HepG2 (cell line): Measurements from ENCODE around the gene IRF2BPL. TPM values are rescaled to one million over a fixed set of nuclear protein-coding genes. Genes with fewer than 3 reads are reported as not detected.
A peak's percentile ranks its signal among the peaks of the same experiment; 100 is the strongest.

Experiments used
- ATAC-seq: fragments of 200-7000 bp; cut with Tn5 transposase; 3 replicates; pipeline ENCODE4 v1.9.1; 2020; ENCODE audit warnings: mild to moderate bottlenecking, moderate library complexity
- BruUV-seq: library from RNA; stranded (reverse); fragments of 400-500 nt; replicated peaks from 2 replicates; lab custom pipeline; 2021; lab: Mats Ljungman, UMichigan
- CTCF ChIA-PET: fragments of 300-600 bp; formaldehyde crosslinking; extraction: SDS; loops from one replicate; lab custom pipeline; 2021; ENCODE audit warnings: low total read pairs, inconsistent platforms, low intra/inter-chr PET ratio; lab: Yijun Ruan, JAX
- POLR2A ChIA-PET: fragments of 350-600 bp; sonication (Branson Sonifier 250); formaldehyde crosslinking; loops from one replicate; lab custom pipeline; 2020; ENCODE audit warnings: antibody characterized with exemption, inconsistent platforms; lab: Yijun Ruan, JAX
- DNase-seq: peaks from one replicate; pipeline ENCODE4 v3.0.0-alpha.2; 2015; ENCODE audit warnings: low spot score
- FAIRE-seq: peaks from 3 replicates; lab custom pipeline; 2011; peaks lifted over from hg19 to GRCh38; lab: Jason Lieb, UNC
- H2AFZ ChIP-seq: one replicate; pipeline ENCODE4 v1.6.1; 2011; ENCODE audit warnings: low read length, inconsistent platforms
- H3K27ac ChIP-seq: fragments of 300-600 bp; 3 replicates; pipeline ENCODE4 v1.8.0; 2011; ENCODE audit warnings: mixed run types, mild to moderate bottlenecking, mixed read lengths, low read length, inconsistent platforms; ENCODE audit not compliant: insufficient read depth; ENCODE audit errors: extremely low read length
- H3K27me3 ChIP-seq, 2 experiments: fragments of 200-600 bp in 1 of 2; 2 replicates in 1 of 2; 3 replicates in 1 of 2; pipeline versions ENCODE4 v1.6.0 to v1.8.0; 2011; ENCODE audit warnings: low read length in 2 of 2, mild to moderate bottlenecking in 2 of 2, moderate library complexity in 2 of 2, inconsistent platforms in 1 of 2; ENCODE audit not compliant: insufficient read depth in 2 of 2, control insufficient read depth in 1 of 2
- H3K36me3 ChIP-seq, 2 experiments: fragments of 200-600 bp in 1 of 2; replicated peaks in 1 of 2; 2 replicates in 1 of 2; 3 replicates in 1 of 2; pipeline versions ENCODE4 v1.5.1 to v1.8.0; 2011; ENCODE audit warnings: low read length in 2 of 2, inconsistent platforms in 1 of 2; ENCODE audit not compliant: insufficient read depth in 2 of 2, control insufficient read depth in 1 of 2
- H3K4me1 ChIP-seq: 2 replicates; pipeline ENCODE4 v1.5.1; 2012; ENCODE audit warnings: low read length, inconsistent platforms; ENCODE audit not compliant: insufficient read depth
- H3K4me2 ChIP-seq: 2 replicates; pipeline ENCODE4 v1.6.0; 2011; ENCODE audit warnings: low read depth, low read length, inconsistent platforms
- H3K4me3 ChIP-seq, 3 experiments: fragments of 200-600 bp in 1 of 3; sonication (generic), shearing (Covaris generic) in 1 of 3; replicated peaks in 1 of 3; 2 replicates each; pipeline ENCODE4 v1.5.1; 2011 to 2016; ENCODE audit warnings: low read length in 3 of 3, inconsistent platforms in 2 of 3, low read depth in 2 of 3, mild to moderate bottlenecking in 2 of 3, control low read depth in 1 of 3, mixed read lengths in 1 of 3; ENCODE audit not compliant: insufficient read depth in 1 of 3
- H3K79me2 ChIP-seq: one replicate; pipeline ENCODE4 v1.6.1; 2011; ENCODE audit warnings: low read length, inconsistent platforms; ENCODE audit not compliant: insufficient read depth
- H3K9ac ChIP-seq: 2 replicates; pipeline ENCODE4 v1.6.0; 2011; ENCODE audit warnings: mild to moderate bottlenecking, low read depth, low read length, inconsistent platforms; ENCODE audit not compliant: insufficient read depth
- H3K9me3 ChIP-seq: 2 replicates; pipeline ENCODE4 v1.5.1; 2012; ENCODE audit warnings: mild to moderate bottlenecking, low read length
- H4K20me1 ChIP-seq: 2 replicates; pipeline ENCODE4 v1.6.0; 2011; ENCODE audit warnings: inconsistent platforms, mild to moderate bottlenecking, low read length, moderate library complexity; ENCODE audit not compliant: insufficient read depth
- ADNP ChIP-seq: sonication (generic); formaldehyde crosslinking; IDR thresholded peaks from 2 replicates; pipeline ENCODE4 v1.4.0; 2020; ENCODE audit warnings: missing genetic modification reagents
- BORCS8-MEF2B ChIP-seq: sonication (generic); formaldehyde crosslinking; IDR thresholded peaks from 2 replicates; pipeline ENCODE4 v1.8.0; 2022; ENCODE audit warnings: mild to moderate bottlenecking, missing genetic modification reagents
- BRCA1 ChIP-seq: sonication (generic); formaldehyde crosslinking; IDR thresholded peaks from 2 replicates; pipeline ENCODE4 v1.4.0; 2020; ENCODE audit warnings: missing genetic modification reagents
- BRD4 ChIP-seq: sonication (generic); formaldehyde crosslinking; IDR thresholded peaks from 2 replicates; pipeline ENCODE4 v1.4.0; 2020; ENCODE audit warnings: missing genetic modification reagents
- HOXA7 ChIP-seq: sonication (generic); formaldehyde crosslinking; IDR thresholded peaks from 2 replicates; pipeline ENCODE4 v1.8.1; 2022; ENCODE audit warnings: mild to moderate bottlenecking, missing genetic modification reagents, moderate library complexity
- NFKB2 ChIP-seq: sonication (generic); formaldehyde crosslinking; IDR thresholded peaks from 2 replicates; pipeline ENCODE4 v1.4.0; 2020; ENCODE audit warnings: missing genetic modification reagents, borderline replicate concordance
- POLR2A ChIP-seq, 2 experiments: IDR thresholded peaks; 2 replicates each; pipeline ENCODE4 v1.6.1; 2011; ENCODE audit warnings: low read depth in 2 of 2, low read length in 2 of 2, mild to moderate bottlenecking in 1 of 2, moderate library complexity in 1 of 2; ENCODE audit not compliant: insufficient read depth in 1 of 2
- RBM22 ChIP-seq: fragments of 200-400 bp; formaldehyde crosslinking; optimal IDR thresholded peaks from 2 replicates; pipeline ENCODE3; 2017; ENCODE audit warnings: mild to moderate bottlenecking, low read length, moderate library complexity
- RFXANK ChIP-seq: IDR thresholded peaks from 2 replicates; pipeline ENCODE4 v1.6.1; 2016
- TEAD3 ChIP-seq: optimal IDR thresholded peaks from 2 replicates; pipeline ENCODE3; 2016; ENCODE audit warnings: borderline replicate concordance
- ZBTB49 ChIP-seq: sonication (generic); formaldehyde crosslinking; IDR thresholded peaks from 2 replicates; pipeline ENCODE4 v1.4.0; 2020; ENCODE audit warnings: missing genetic modification reagents, borderline replicate concordance
- ZNF260 ChIP-seq: sonication (generic); formaldehyde crosslinking; IDR thresholded peaks from 2 replicates; pipeline ENCODE4 v1.4.0; 2020; ENCODE audit warnings: missing genetic modification reagents, low read depth, mild to moderate bottlenecking, borderline replicate concordance
- ZNF281 ChIP-seq: sonication (generic); formaldehyde crosslinking; IDR thresholded peaks from 2 replicates; pipeline ENCODE4 v1.4.0; 2020; ENCODE audit warnings: missing genetic modification reagents, borderline replicate concordance
- ZNF33B ChIP-seq: sonication (generic); formaldehyde crosslinking; IDR thresholded peaks from 2 replicates; pipeline ENCODE4 v1.5.1; 2020; ENCODE audit warnings: mild to moderate bottlenecking, missing genetic modification reagents
- ZZZ3 ChIP-seq: sonication (generic); formaldehyde crosslinking; IDR thresholded peaks from 2 replicates; pipeline ENCODE4 v1.4.0; 2020; ENCODE audit warnings: missing genetic modification reagents, mild to moderate bottlenecking, borderline replicate concordance
- WGBS: methylation state at CpG from one replicate; pipeline ENCODE4 v1.1.6; 2017; ENCODE audit warnings: low lambda C conversion rate; 5-methylcytosine and 5-hydroxymethylcytosine counted together
- in situ Hi-C: cut with HindIII; loops from 2 replicates; pipeline ENCODE4 v1.10.0; 2017; ENCODE audit warnings: low pct_unique_long_range_greater_than_20kb; ENCODE audit not compliant: extremely low pct_ligation_motif_present
- intact Hi-C: fragments of 100-400 bp; cut with micrococcal nuclease; formaldehyde crosslinking; loops from one replicate; pipeline ENCODE4 v1.10.0; 2022; ENCODE audit not compliant: unreplicated experiment
- polyA plus RNA-seq, 8 experiments: library from polyadenylated mRNA; depleted of rRNA in 3 of 8; stranded (reverse) in 7 of 8; unstranded in 1 of 8; fragments of >200 nt; fragmentation: Illumina TruSeq in 4 of 8; extraction: Trizol in 4 of 8; gene quantifications; 2 replicates each; pipeline versions ENCODE4 v1.2.1 to v1.2.3, GENCODE V29; 2011 to 2016; ENCODE audit warnings: low read depth in 4 of 8, missing spikeins in 1 of 8, mixed read lengths in 1 of 8; ENCODE audit not compliant: insufficient read depth in 1 of 8
- total RNA-seq, 5 experiments: library from RNA; depleted of rRNA; stranded (reverse); fragments of >200 nt; fragmentation: Illumina TruSeq; extraction: Trizol; gene quantifications; 2 replicates each; pipeline ENCODE4 v1.2.3, GENCODE V29; 2016; ENCODE audit warnings: low read depth in 1 of 5

The IRF2BPL gene
- total and polyA plus RNA-seq, 2 of the 13 experiments (the other 11 are each of a cell fraction or from before 2014, with no cell fraction given): 6.6 to 8.4 TPM

GRCh38 chr14:77026930-77027537, 1.5 kb downstream of the IRF2BPL start (continued):
- TF ChIP-seq ZNF281 (CRISPR knock-in tag) (no peak), BORCS8-MEF2B (CRISPR knock-in tag) (0 out of 2 replicates have a peak, but pooled peaks have one; percentile 7)

GRCh38 chr14:77026166-77026929, 2.2 kb downstream of the IRF2BPL start:
- no peak for DNase-seq
- no peak for TF ChIP-seq HOXA7 (CRISPR knock-in tag)
- TF ChIP-seq RBM22: no peak
- peak; percentile 29; the same call in 1 of the 2 replicates for TF ChIP-seq NFKB2 (CRISPR knock-in tag)
- no peak for TF ChIP-seq ZBTB49 (CRISPR knock-in tag)
- no peak for TF ChIP-seq BRCA1 (CRISPR knock-in tag)
- no peak for TF ChIP-seq ZNF260 (CRISPR knock-in tag)
- no peak for TF ChIP-seq ZZZ3
- no peak for TF ChIP-seq TEAD3
- TF ChIP-seq ADNP (CRISPR knock-in tag): no peak
- TF ChIP-seq BRD4 (CRISPR knock-in tag): no peak
- no peak for TF ChIP-seq RFXANK (CRISPR knock-in tag)
- no peak for TF ChIP-seq POLR2A (IDR thresholded peaks at IDR 0.05; ENCODE audit: insufficient read depth in 1 of 2, low read depth in 2 of 2, low read length in 2 of 2)
- TF ChIP-seq ZNF33B: no peak

More at GRCh38 chr14:77026166-77026929, 2.2 kb downstream of the IRF2BPL start:
- no peaks in the 10 kb centered on the region for H3K27me3 ChIP-seq
- WGBS: 76% methylated on average over 26 of the region's 76 CpGs
- FAIRE-seq: no peak
- BruUV-seq: no TSS peak
- CTCF ChIA-PET: interaction anchor here (1.6 kb wide), 1 partner anchor 27 kb away, joined by 5 read pairs; no protein-coding TSS in a partner anchor
- intact Hi-C loops (no loop called here), in situ Hi-C loops (no loop called here)
- peaks cover 14% of the 10 kb centered on the region for H4K20me1 ChIP-seq
- peaks cover 76% of the 10 kb centered on the region for H3K4me1 ChIP-seq
- H3K9me3 ChIP-seq: no peaks in the 10 kb centered on the region
- POLR2A ChIA-PET: interaction anchor here (4.6 kb wide), 1 partner anchor 17 kb away, joined by 85 read pairs; no protein-coding TSS in a partner anchor
- H3K4me3 ChIP-seq: peak overlapping the region; percentile 82 to 85 (median 85)
- peaks cover 36% of the 10 kb centered on the region for H3K79me2 ChIP-seq
- no peak for ATAC-seq
- H3K27ac ChIP-seq: peak overlapping the region; percentile 94
- peaks cover 2 to 5% of the 10 kb centered on the region in 2 experiments; a peak in 2 of 5 replicates for H3K36me3 ChIP-seq
- peak overlapping the region; percentile 89 for H3K4me2 ChIP-seq
- no peak overlapping the region for H2AFZ ChIP-seq
- peak overlapping the region; percentile 95 for H3K9ac ChIP-seq
